SU-DHL-6 (cell line): Measurements from ENCODE around the gene KRT82.

ENCODE experiments used
- H2AFZ ChIP-seq: fragments of 200-600 bp; sonication (generic); 2 replicates; pipeline ENCODE4 v1.6.1; 2014; ENCODE audit warnings: low read depth, mild to moderate bottlenecking, moderate library complexity, mixed read lengths, antibody characterized with exemption, low read length; ENCODE audit not compliant: severe bottlenecking
- H3F3A ChIP-seq: fragments of 200-600 bp; shearing (Covaris generic); 2 replicates; pipeline ENCODE4 v1.6.0; 2016; ENCODE audit warnings: antibody characterized with exemption, mild to moderate bottlenecking; ENCODE audit not compliant: insufficient read depth
- H3K27ac ChIP-seq: fragments of 200-600 bp; sonication (generic); 2 replicates; pipeline ENCODE4 v1.5.1; 2016; ENCODE audit warnings: low read depth, mild to moderate bottlenecking, low read length, moderate library complexity, mixed read lengths
- H3K27me3 ChIP-seq: fragments of 200-600 bp; sonication (generic), shearing (Covaris generic); 2 replicates; pipeline ENCODE4 v1.6.0; 2014; ENCODE audit warnings: mild to moderate bottlenecking, low read length
- H3K36me3 ChIP-seq: fragments of 200-600 bp; sonication (generic); 2 replicates; pipeline ENCODE4 v1.6.1; 2014; ENCODE audit warnings: mild to moderate bottlenecking, low read length, mixed read lengths
- H3K4me2 ChIP-seq: fragments of 300-600, 200-600 bp; shearing (Covaris generic), sonication (generic); 2 replicates; pipeline ENCODE4 v1.6.0; 2014; ENCODE audit warnings: low read length, low read depth, mild to moderate bottlenecking; ENCODE audit not compliant: poor library complexity, severe bottlenecking
- H3K4me3 ChIP-seq: fragments of 200-600 bp; sonication (generic); 2 replicates; pipeline ENCODE4 v1.5.1; 2014; ENCODE audit warnings: antibody characterized with exemption, low read length, mild to moderate bottlenecking, mixed read lengths; ENCODE audit not compliant: insufficient read depth, poor library complexity, severe bottlenecking
- H3K79me2 ChIP-seq: fragments of 200-600 bp; sonication (generic); 2 replicates; pipeline ENCODE4 v1.6.1; 2014; ENCODE audit warnings: mild to moderate bottlenecking, low read length, moderate library complexity; ENCODE audit not compliant: insufficient read depth
- H3K9ac ChIP-seq: fragments of 200-600 bp; sonication (generic); 2 replicates; pipeline ENCODE4 v1.7.0; 2014; ENCODE audit warnings: mild to moderate bottlenecking, low read length
- H3K9me2 ChIP-seq: fragments of 200-600 bp; sonication (generic); replicated peaks from 2 replicates; pipeline ENCODE4 v1.6.1; 2014; ENCODE audit warnings: low read length; ENCODE audit not compliant: insufficient read depth
- H3K9me3 ChIP-seq: fragments of 200-600 bp; sonication (generic); 2 replicates; pipeline ENCODE4 v1.6.1; 2014; ENCODE audit warnings: low read length, mixed read lengths; ENCODE audit not compliant: insufficient read depth
- H4K20me1 ChIP-seq: fragments of 200-600 bp; sonication (generic); 2 replicates; pipeline ENCODE4 v1.6.1; 2014; ENCODE audit warnings: low read depth, mild to moderate bottlenecking, antibody characterized with exemption, low read length, moderate library complexity, mixed read lengths
- EZH2phosphoT487 ChIP-seq: fragments of 200-600 bp; sonication (generic), shearing (Covaris generic); conservative IDR thresholded peaks from 2 replicates; pipeline ENCODE4 v1.6.1; 2018; ENCODE audit warnings: mild to moderate bottlenecking, antibody characterized with exemption, low read length, moderate library complexity, mixed read lengths
- TF ChIP-seq, protein P1 (sequence below): fragments of 200-600 bp; sonication (generic); IDR thresholded peaks from one replicate; pipeline ENCODE4 v1.5.1; 2017; ENCODE audit warnings: antibody characterized with exemption, mild to moderate bottlenecking, low read length, moderate library complexity; ENCODE audit not compliant: insufficient read depth, poor library complexity, severe bottlenecking

The KRT82 gene

GRCh38 chr12:52344111-52344510, 62.0 kb downstream of the KRT82 start:
- no peaks in the 10 kb centered on the region for H3K9me2 ChIP-seq
- H3K9me3 ChIP-seq = no peaks in the 10 kb centered on the region
- no peaks in the 10 kb centered on the region for H3K27me3 ChIP-seq
- H3K4me2 ChIP-seq = no peak overlapping the region
- no peaks in the 10 kb centered on the region for H3K36me3 ChIP-seq
- H3K79me2 ChIP-seq = no peaks in the 10 kb centered on the region
- no peak overlapping the region for H3K27ac ChIP-seq
- no peaks in the 10 kb centered on the region for H3F3A ChIP-seq
- no peaks in the 10 kb centered on the region for H4K20me1 ChIP-seq
- TF ChIP-seq, protein P1, sequence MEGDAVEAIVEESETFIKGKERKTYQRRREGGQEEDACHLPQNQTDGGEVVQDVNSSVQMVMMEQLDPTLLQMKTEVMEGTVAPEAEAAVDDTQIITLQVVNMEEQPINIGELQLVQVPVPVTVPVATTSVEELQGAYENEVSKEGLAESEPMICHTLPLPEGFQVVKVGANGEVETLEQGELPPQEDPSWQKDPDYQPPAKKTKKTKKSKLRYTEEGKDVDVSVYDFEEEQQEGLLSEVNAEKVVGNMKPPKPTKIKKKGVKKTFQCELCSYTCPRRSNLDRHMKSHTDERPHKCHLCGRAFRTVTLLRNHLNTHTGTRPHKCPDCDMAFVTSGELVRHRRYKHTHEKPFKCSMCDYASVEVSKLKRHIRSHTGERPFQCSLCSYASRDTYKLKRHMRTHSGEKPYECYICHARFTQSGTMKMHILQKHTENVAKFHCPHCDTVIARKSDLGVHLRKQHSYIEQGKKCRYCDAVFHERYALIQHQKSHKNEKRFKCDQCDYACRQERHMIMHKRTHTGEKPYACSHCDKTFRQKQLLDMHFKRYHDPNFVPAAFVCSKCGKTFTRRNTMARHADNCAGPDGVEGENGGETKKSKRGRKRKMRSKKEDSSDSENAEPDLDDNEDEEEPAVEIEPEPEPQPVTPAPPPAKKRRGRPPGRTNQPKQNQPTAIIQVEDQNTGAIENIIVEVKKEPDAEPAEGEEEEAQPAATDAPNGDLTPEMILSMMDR = no peak
- no peak for TF ChIP-seq EZH2phosphoT487
- H2AFZ ChIP-seq = no peak overlapping the region
- no peak overlapping the region for H3K9ac ChIP-seq
- no peak overlapping the region for H3K4me3 ChIP-seq
